ENCODE measurements around the gene THY1. TPM values are rescaled to one million over a fixed set of nuclear protein-coding genes. Genes with fewer than 3 reads are reported as not detected.
"Not testable (repeated sequence)": the region's sequence is repeated elsewhere in the genome, so short reads cannot be mapped to it uniquely, and the experiment has no call there.

Gene THY1
- total RNA-seq, 1 experiment from 2014 or later: 193 TPM

DNA sequence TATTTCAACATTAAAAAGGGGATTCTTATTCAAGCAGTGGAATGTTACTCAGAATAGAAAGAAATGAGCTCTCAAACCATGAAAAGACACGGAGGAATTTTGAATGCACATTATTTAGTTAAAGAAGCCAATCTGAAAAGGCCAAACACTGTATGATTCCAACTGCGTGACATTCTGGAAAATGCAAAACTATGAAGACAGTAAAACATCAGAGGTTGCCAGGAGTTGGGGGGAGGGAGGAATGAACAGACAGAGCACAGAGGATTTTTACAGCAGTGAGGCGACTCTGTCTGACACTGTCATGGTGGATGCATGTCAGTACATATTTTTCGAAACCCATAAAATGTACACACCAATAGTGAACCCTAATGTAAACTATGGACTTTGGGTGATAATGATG, 22.9 kb upstream of the THY1 start:
- DNase-seq (ENCODE audit: low spot score): no peak

DNA sequence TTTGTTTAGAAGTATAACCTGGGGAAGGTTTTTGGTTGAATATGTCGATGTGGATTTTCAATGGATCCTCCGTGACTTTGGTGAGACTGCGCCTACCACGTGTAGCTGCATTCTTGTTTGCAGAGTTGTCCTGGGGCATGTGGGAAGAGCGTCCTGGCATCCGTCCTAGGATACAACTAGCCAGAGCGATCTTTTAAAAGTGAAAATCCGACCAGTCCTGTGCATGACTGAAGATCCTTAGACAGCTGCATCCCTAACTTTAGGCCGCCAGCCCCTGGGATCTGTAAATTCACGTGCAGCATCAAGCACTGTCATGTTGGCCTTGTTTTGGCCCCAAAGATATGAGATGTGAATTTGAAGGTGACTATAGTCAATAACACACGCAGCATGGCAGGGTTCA, 22.4 kb upstream of the THY1 start:
- DNase-seq (ENCODE audit: low spot score): no peak

DNA sequence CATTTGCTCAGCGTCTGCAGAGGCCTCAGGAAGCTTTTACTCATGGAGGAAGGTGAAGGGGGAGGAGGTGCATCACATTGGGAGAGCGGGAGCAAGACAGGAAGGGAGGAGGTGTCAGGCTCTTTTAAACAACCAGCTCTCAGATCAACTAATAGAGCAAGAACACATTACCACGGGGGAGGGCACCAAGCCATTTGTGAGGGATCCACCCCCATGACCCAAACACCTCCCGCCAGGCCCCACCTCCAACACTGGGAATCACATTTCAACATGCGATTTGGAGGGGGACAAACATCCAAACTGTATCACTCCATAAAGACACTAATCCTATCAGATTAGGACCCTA, 18.9 kb upstream of the THY1 start:
- no peak for DNase-seq (ENCODE audit: low spot score)

DNA sequence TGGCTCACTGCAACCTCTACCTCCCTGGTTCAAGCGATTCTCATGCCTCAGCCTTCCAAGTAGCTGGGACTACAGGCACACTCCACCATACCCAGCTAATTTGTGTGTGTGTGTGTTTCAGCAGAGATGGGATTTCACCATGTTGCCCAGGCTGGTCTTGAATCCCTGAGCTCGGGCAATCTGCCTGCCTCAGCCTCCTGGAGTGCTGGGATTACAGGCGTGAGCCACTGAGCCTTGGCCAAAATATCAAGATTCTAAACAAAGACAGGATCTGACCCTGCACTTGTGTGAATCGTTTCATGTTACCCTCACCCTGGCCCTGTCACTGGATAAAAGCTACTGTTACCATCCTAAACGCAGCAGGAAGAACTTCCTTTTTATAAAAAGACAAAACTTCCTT, 15.6 kb upstream of the THY1 start:
- DNase-seq (ENCODE audit: low spot score): no peak

DNA sequence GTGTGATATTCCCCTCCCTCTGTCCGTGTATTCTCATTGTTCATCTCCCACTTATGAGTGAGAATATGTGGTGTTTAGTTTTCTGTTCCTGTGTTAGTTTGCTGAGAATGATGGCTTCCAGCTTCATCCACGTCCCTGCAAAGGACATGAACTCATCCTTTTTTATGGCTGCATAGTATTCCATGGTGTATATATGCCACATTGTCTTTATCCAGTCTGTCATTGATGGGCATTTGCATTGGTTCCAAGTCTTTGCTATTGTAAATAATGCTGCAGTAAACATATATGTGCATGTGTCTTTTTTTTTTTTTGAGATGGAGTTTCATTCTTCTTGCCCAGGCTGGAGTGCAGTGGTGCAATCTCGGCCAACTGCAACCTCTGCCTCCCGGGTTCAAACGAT, 14.5 kb upstream of the THY1 start:
- DNase-seq (ENCODE audit: low spot score): not testable (repeated sequence)

DNA sequence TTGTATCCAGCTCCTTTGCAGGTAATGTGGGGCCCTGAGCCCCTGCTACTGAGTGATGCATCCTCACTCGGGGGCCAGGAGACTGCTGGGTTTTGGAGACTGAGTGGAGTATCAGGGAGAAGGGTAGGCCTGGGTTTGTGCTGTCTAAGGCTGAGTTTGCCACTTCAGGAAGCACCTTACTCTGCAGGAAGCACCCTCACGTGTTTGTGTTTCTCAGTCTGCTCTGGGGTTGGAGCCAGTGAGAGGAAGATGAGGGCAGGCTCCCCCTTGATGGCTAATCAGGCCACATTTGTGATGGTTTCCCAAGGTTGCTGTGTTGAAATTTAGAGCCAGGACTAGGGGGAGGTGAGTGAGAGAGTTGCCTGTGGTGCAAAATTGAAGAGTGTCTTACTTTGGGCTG, 13.7 kb upstream of the THY1 start:
- no peak for DNase-seq (ENCODE audit: low spot score)

DNA sequence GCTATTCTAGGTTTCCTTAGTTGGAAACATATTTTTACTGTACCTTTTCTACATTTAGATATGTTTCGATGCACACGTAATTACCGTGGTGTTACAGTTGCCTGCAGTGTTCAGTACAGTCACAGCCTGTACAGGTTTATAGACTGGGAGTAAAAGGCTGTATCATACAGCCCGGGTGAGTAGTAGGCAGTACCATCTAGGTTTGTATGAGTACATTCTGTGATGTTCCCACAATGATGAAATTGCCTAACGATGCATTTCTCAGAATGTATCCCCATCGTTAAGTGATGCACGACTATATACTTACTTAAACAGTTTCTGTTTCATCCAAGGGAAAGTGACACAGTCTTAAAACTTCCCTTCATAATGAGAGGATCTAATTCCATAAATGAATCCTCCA, 13.1 kb upstream of the THY1 start:
- DNase-seq (ENCODE audit: low spot score): no peak

DNA sequence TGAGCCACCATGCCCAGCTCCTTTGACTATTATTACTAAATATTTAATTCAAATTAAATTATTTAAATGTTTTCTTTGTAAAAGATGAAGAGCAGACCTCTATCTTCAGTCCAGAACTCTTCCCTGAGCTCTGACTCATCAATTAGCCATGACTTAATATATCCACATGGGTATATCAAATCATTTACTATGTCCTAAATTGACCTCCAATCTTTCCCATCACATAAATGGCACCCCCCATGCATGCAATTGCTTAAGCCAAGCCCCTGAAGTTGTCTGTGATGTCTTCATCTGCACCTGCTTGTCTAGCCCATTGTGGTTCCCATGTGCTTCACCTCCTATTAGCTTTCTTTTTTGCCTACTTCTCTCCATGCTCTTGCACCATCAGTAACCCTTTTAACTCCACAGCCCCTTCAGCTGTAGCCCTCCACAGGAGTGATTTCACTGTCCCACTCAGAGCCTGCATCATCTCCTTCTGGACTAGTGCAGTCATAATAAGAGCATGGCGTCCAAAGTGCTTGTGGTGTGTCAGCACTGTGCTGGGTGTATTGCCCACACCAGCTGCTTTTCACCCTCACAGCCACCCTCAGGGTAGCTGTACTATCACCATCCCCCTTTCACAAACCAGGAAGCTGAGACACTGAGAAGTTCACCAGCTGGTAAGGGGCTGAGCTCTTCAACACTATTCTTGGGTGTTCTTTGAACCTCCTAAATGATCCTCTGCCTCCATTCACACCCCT, 11.8 kb upstream of the THY1 start:
- no peak for DNase-seq (ENCODE audit: low spot score)

DNA sequence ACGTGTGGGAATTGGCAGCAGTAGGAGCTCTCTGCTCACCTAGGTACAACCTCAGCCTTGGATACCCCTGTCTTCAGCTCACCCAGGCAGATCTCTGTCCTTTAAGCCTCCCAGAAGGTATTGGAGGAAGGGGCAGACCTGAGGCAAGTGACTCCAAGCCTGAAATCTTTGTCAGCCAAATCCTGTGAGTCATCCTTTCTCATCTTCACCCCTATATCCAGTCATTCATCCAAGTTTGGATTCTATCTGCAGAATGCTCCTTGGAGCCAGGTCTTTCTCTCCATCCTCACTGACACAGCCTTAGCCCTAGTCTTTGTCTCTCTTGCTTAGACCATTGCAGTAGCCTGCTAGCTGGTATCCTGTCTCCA, 10.4 kb upstream of the THY1 start:
- DNase-seq (ENCODE audit: low spot score): no peak

DNA sequence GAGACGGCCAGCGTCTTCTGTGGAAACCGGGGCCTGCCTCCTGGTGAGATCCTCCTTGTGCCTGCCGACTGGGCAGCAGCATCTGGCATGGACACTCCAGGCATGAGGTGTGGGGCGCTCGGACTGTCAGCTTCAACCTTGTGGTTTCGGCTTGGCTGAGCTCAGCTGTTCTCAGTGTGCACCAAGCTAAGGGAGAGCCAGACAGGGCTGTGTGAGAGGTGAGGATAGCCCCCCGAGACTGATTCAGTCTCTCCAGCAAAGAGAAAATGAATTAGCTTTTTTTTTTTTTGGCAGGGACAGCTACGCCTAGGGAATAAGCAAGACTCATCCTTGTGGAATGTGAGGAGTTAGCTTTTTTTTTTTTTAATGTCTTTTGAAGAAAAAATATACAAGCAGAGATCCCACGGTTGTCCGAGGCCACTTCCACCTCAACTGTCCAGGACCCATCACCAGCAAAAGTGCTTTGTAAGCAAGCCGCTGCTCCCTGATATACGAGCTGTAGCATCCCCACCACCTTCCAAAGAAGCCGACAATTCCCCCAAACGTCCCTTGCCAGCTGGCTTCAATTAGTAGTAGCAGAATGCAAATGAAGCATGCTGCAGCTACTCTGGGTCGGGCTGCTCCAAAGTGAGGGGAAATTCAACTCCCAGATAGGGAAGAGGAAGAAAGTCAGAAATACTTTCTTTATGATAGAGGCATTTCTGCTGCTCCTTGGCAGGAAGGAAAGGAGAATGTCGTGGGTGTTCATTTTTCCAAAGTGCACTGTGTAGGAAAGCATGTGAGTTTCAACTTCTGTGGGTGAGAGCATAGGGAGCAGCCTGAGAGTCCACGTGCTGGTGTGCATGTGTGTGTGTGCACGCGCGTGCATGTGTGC, 9.7 kb upstream of the THY1 start:
- DNase-seq (ENCODE audit: low spot score): peak; percentile 37

DNA sequence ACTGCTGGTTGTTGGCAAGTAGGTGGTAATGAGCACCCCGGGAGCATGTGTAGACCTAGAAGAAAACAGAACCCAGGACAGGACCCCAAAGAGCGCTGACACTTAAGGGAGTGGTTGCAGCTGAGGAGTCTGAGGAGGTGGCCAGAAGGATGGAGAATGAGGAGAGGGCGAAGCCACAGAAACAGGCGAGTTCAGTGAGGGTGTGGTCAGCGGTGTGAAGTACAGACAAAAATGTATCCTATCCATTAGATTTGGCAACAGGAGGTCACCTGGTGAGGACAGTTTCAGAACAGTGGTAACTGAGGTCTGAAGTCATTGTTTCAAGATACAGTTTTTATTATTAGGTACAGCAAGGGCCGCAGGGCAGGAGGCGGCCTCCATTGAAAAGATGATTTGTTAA, 8.6 kb upstream of the THY1 start:
- no peak for DNase-seq (ENCODE audit: low spot score)

DNA sequence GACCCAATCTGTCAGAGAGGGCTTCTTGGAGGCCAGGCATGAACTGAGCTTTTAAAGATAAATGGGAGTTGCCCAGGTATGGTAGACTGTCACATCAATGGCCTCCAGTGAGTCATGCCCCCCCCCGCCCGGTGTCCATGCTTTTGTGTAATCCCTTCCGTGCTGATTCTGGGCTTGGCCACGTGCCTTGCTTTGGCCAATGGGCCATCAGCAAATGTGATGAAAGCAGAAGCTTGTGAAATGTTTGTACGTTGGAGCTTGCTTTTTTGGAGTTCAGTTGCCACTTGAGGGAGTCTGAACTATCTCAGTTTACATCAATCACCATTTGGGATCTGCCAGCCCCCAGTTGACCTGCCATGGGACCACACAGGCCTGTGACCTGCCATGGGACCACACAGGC, 4.3 kb upstream of the THY1 start:
- DNase-seq (ENCODE audit: low spot score): no peak

DNA sequence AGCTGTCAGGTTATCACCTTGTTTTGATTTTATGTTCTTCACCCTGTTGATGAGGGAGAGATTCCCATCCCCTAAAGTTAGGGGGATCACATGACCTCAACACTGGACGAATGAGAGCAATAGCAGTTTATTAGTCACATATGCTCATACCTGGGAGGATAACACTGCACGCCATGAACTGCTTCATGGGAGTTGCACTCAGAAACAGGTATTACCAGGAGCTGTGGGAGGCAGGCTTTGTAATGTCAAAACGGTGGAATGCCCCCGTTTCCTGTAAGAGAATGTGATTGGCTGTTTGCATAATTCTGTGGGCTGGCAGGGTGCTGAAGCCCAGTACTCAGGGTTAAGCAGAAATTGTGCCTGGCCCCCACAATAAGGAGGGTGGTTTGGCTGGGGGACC, 3.2 kb upstream of the THY1 start:
- DNase-seq (ENCODE audit: low spot score): no peak

DNA sequence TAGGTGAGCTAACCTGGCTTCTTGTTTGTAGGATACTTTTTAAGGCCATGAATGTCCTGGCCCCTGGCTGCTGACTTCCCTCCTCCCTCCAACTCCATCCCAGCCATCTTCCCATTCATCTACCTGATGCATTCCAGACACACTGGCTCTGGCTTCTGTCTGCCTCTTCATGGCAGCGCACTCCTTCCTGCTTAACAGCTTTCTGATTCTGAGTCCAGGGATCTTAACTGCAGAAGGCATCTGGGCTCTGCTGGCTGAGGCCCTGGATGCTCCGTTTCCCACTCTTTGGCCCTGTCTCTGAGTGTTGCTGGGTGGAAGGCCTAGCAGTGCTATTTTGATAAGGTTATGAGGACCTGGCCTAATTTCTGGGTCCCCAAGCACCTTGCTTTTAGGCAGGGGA, 1.8 kb upstream of the THY1 start:
- DNase-seq (ENCODE audit: low spot score): no peak

DNA sequence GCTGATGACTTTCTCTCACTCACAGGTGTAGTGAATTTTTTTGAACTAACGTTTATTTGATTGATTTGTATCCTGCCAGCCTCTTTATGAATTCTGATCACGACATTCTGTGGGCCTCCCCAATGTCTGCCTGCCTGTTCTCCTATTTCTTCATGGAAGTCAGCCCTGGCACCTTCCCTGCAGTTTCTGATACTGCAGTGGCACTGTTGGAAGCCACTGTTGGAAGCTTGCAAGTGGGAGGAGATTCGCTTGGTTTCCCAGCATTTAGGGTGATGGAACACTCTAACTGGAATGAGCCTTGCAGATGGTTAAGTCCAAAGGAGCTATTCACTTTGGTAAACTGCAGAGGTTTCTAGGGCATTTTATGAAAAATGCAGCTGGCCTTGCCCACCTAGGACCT, 1.3 kb upstream of the THY1 start:
- no peak for DNase-seq (ENCODE audit: low spot score)

DNA sequence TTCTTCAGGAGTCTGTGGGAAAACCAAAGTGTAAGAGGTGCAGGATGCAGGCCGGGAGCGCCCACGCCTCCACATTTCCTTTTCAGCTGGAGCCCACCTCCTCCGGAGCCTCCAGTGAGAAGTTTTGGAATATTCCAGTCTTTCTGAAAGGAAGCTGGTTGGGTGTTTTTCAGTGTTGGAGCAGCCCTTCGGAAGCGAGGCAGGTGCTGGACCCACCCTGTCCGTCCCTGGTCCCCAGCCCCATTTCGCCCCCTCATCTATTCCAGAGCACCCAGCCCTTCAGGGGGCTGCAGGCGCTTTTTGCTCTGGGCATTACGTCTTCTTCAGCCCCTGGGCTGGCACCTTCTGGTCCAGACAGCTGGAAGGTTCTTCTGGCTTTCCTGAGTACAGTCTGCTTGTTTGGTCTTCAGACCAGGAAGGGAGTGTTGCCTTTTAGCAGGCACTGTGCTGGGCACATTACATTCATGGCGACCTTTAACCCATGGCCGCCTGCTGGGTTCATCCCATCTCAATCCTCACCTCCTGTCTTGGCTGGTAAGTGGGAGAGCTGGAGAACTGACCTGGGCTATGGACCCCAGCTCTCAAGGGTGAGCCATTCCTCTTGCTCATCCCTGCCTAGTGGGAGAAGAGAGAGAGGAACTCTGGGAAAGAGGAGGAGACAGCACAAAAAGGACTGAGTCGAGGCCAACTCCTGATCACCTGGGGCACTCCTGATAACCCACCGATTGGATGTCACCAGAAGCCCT, 710 bp upstream of the THY1 start:
- no peak for DNase-seq (ENCODE audit: low spot score)

DNA sequence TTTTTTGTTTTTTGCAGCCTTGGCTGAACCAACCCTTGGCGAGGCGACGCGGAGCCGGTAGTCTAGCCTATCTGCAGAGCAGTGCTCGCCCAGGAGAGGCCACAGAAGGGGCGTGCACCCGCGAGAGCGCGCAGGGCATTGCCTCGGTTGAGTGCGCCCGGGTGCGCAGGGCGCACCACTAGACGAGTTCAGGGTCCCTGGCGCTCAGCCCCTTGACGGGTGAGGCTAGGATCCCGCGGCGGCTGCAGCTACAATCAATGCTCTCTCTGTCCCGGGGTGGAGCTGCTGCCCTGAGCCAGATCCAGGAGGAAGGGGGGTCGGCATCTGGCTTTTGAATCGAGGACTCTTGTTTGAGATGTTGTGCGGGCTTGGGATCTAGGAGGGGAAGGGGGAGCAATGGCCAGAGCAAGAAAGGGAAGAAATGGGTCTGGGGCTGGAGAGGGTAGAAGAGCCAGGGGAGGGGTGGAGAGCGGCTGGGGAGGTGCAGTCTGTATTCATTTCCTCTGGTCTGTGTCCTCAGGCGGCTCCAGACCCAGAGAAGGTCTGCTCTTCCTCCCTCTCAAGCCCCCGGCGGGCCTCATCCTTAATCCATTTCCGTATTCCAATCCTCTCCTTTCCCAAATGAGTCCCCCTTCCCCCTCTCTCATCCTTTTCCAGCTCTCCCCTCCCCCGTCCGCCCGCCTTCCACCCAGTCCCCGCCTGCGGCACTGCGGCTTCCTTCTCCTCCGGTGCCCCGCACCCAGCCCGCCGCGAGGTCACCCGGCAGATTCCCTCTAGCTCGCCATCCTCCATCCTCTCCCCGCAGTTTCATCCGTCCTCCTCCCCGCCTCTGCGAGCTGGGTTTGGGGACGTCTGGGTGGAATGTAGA, 797 bp downstream of the THY1 start:
- DNase-seq (ENCODE audit: low spot score): no peak

DNA sequence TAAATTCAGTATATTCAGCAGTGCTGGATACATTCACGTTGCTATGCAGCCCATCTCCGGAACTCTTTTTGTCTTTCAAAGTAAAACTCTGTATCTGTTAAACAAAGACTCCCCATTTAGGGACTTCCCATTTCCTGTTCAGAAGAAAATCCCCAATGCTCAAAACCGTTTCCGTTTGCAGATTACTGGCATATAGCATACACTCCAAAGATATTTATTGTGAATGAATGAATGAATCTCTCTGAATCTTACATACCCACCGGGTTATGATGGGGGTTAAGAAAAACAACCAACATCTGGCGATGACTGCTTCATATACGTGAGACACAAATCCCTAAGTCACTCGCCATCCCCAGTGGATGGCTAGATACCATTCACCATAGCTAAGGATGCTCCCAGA, 1.6 kb downstream of the THY1 start:
- DNase-seq (ENCODE audit: low spot score): no peak

DNA sequence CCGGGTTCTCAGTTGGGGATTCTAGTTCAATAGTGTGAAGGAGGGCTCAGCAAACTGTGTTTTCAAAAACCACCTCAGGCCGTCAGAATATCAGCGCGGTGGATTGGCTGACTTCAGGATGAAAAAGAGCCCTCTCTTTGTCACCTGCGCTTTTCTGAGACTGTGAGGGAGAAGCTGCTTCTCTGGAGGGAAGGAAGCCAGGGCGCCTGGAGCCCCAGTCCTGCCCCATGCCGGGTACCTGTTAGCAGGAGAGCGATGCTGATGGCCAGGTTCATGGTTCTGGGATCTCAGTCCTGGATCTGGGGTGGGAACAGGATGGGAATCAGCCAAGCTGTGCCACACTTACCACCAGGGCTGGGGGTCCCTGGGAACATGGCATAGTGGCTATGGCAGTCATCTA, 2.3 kb downstream of the THY1 start:
- DNase-seq (ENCODE audit: low spot score): no peak

DNA sequence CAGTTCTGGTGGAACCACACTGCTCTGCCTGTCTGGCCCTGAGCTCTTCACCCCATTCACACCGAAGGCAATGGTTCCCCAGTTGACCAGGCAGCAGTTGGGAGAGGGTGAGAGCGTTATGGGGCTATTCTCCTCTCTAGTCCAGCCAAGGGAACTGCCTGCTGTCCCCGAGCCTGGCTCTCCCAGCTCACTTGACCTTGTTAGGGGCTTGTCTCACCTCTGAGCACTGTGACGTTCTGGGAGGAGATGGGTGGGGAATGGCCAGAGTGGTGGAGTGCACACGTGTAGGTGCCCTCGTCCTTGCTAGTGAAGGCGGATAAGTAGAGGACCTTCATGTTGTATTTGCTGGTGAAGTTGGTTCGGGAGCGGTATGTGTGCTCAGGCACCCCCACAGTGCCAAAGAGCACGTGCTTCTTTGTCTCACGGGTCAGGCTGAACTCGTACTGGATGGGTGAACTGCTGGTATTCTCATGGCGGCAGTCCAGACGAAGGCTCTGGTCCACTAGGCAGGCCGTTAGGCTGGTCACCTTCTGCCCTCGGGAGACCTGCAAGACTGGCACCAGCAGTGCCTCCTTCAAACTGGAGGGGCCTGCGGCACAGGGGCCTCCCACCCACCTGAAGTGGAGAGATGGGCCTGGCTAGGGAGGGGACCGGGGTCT, 3.0 kb downstream of the THY1 start:
- DNase-seq (ENCODE audit: low spot score): no peak

DNA sequence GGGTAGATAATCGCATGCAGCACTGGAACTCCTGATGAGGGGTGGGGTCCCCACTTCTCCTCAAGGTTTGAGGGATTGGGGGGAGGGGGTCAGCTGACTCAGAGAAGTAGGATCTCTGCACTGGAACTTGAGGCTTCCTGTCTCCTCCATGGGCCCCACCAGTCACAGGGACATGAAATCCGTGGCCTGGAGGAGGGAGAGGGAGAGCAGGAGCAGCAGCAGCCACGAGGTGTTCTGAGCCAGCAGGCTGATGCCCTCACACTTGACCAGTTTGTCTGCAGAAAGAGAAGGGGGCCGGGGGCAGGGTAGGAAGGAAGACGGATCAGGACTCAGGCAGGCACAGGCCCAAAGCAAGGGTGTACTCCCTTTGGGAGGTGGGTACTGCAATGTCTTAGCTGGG, 3.7 kb downstream of the THY1 start:
- no peak for DNase-seq (ENCODE audit: low spot score)
